SH-SY5Y (cell line): ENCODE measurements around the gene NDUFAF4.

Source experiments
- GATA2 ChIP-seq: IDR thresholded peaks from 2 replicates; pipeline ENCODE4 v1.6.1; 2011; ENCODE audit warnings: mild to moderate bottlenecking, low read depth, low read length
- GATA3 ChIP-seq: IDR thresholded peaks from 2 replicates; pipeline ENCODE4 v1.6.1; 2011; ENCODE audit warnings: low read depth, mild to moderate bottlenecking, low read length, moderate library complexity

DNA sequence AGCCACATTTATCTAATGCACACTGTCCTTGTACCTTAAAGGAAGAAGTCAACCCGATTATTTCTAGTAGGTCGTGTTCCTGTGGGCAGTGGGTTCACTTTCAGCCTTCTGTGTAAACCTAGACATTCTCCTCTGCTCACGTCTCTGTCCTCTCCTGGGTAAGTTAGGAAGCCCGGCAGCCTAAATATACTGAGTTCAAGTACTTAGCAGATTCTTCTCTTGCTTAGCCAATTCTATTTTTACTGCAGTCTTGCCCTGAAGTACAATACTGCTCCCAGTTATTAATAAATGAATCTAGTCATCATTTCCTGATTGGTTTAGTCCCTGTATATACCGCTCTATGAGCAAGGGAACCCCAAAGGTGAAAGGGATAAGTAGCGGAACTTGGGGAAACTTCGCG, 45.8 kb downstream of the NDUFAF4 start:
- TF ChIP-seq GATA2 (no peak), GATA3 (no peak)
